PC-3 (cell line): ENCODE data around the gene FAM161A. TPM values are rescaled to one million over a fixed set of nuclear protein-coding genes. Genes with fewer than 3 reads are reported as not detected.

Experiments
- ATAC-seq: fragments of 200-7000 bp; cut with Tn5 transposase; 2 replicates; pipeline ENCODE4 v1.9.1; 2020; ENCODE audit warnings: mild to moderate bottlenecking, moderate library complexity
- BruUV-seq: library from RNA; stranded (reverse); fragments of 400-500 nt; replicated peaks from 2 replicates; lab custom pipeline; 2021; lab: Mats Ljungman, UMichigan
- CTCF ChIA-PET: fragments of 300-600 bp; sonication (Branson Sonifier 250); formaldehyde crosslinking; loops from one replicate; lab custom pipeline; 2022; ENCODE audit warnings: antibody characterized with exemption; lab: Charles Lee
- POLR2A ChIA-PET: fragments of 300-600 bp; sonication (Branson Sonifier 250); formaldehyde crosslinking; loops from one replicate; lab custom pipeline; 2022; ENCODE audit warnings: antibody characterized with exemption; ENCODE audit not compliant: unreplicated experiment; lab: Charles Lee
- DNase-seq: peaks from one replicate; pipeline ENCODE4 v3.0.0-alpha.2; 2015
- H2AFZ ChIP-seq: fragments of 300-600 bp; sonication (generic); 2 replicates; pipeline ENCODE4 v1.6.0; 2016; ENCODE audit warnings: antibody characterized with exemption, low read length
- H3F3A ChIP-seq: fragments of 300-600 bp; sonication (generic); one replicate; pipeline ENCODE4 v1.6.0; 2017; ENCODE audit warnings: antibody characterized with exemption, low read length, control low read depth, mild to moderate bottlenecking; ENCODE audit not compliant: unreplicated experiment
- H3K27ac ChIP-seq: fragments of 300-600 bp; sonication (generic); 2 replicates; pipeline ENCODE4 v1.5.1; 2016; ENCODE audit warnings: mild to moderate bottlenecking, low read length
- H3K27me3 ChIP-seq: fragments of 300-600 bp; sonication (generic); 2 replicates; pipeline ENCODE4 v1.6.1; 2016; ENCODE audit warnings: low read length, mixed read lengths
- H3K36me3 ChIP-seq: fragments of 300-600 bp; sonication (generic); 2 replicates; pipeline ENCODE4 v1.6.1; 2016; ENCODE audit warnings: low read depth, mixed run types, low read length, mixed read lengths
- H3K4me1 ChIP-seq: fragments of 300-600 bp; sonication (generic); 2 replicates; pipeline ENCODE4 v1.5.1; 2016; ENCODE audit warnings: low read length; ENCODE audit not compliant: insufficient read depth
- H3K4me2 ChIP-seq: fragments of 300-600 bp; sonication (generic); 2 replicates; pipeline ENCODE4 v1.6.0; 2016; ENCODE audit warnings: low read length
- H3K4me3 ChIP-seq: fragments of 300-600 bp; sonication (generic); 2 replicates; pipeline ENCODE4 v1.5.1; 2016; ENCODE audit warnings: mild to moderate bottlenecking, low read length, mixed read lengths
- H3K79me2 ChIP-seq: fragments of 300-600 bp; sonication (generic); 2 replicates; pipeline ENCODE4 v1.6.1; 2017; ENCODE audit warnings: low read length, mixed read lengths
- H3K9ac ChIP-seq: fragments of 300-600 bp; sonication (generic); 2 replicates; pipeline ENCODE4 v1.6.0; 2016; ENCODE audit warnings: mild to moderate bottlenecking, low read length
- H3K9me2 ChIP-seq: fragments of 300-600 bp; sonication (generic); replicated peaks from 2 replicates; pipeline ENCODE4 v1.6.1; 2016; ENCODE audit warnings: mixed run types, low read length, mixed read lengths
- H3K9me3 ChIP-seq: fragments of 300-600 bp; sonication (generic); 2 replicates; pipeline ENCODE4 v1.6.1; 2016; ENCODE audit warnings: low read length, mixed read lengths
- H4K20me1 ChIP-seq: fragments of 300-600 bp; sonication (generic); 2 replicates; pipeline ENCODE4 v1.6.1; 2016; ENCODE audit warnings: low read length, mixed read lengths
- CTCF ChIP-seq: fragments of 300-600 bp; sonication (generic); conservative IDR thresholded peaks from 2 replicates; pipeline ENCODE4 v1.5.1; 2017; ENCODE audit warnings: antibody characterized with exemption, low read depth, mild to moderate bottlenecking, low read length
- EZH2 ChIP-seq: fragments of 300-600 bp; sonication (generic); IDR thresholded peaks from one replicate; pipeline ENCODE4 v1.6.1; 2017; ENCODE audit warnings: antibody characterized with exemption, mild to moderate bottlenecking, low read length; ENCODE audit not compliant: unreplicated experiment
- EZH2phosphoT487 ChIP-seq: fragments of 300-600 bp; sonication (generic); IDR thresholded peaks from 2 replicates; pipeline ENCODE4 v1.6.1; 2018; ENCODE audit warnings: mild to moderate bottlenecking, antibody characterized with exemption, low read length, borderline replicate concordance
- intact Hi-C: fragments of 100-400 bp; cut with micrococcal nuclease; formaldehyde crosslinking; loops from 2 replicates; pipeline ENCODE4 v1.9.0; 2023
- total RNA-seq: library from RNA; depleted of rRNA; stranded (reverse); fragments of >200 nt; gene quantifications from 2 replicates; pipeline ENCODE4 v1.2.3, GENCODE V29; 2014

FAM161A gene
- total RNA-seq, 1 experiment from 2014 or later: 3.2 TPM

- TF ChIP-seq EZH2 (no peak), EZH2phosphoT487 (no peak), CTCF (no peak)
- POLR2A ChIA-PET: no interaction called here
- Histone ChIP-seq H3K27ac (no peak overlapping the region), H3K4me2 (no peak overlapping the region), H3K27me3 (no peaks in the 10 kb centered on the region), H3K9me3 (no peaks in the 10 kb centered on the region), H3K79me2 (no peaks in the 10 kb centered on the region), H3K4me3 (no peak overlapping the region), H3K36me3 (no peaks in the 10 kb centered on the region), H3K4me1 (peaks cover 5% of the 10 kb centered on the region; the same call in 1 of the 2 replicates), H3K9ac (no peak overlapping the region), H3K9me2 (no peaks in the 10 kb centered on the region), H4K20me1 (no peaks in the 10 kb centered on the region), H3F3A (no peaks in the 10 kb centered on the region), H2AFZ (no peak overlapping the region)
- no peak for DNase-seq
- intact Hi-C loops: no loop called here
- ATAC-seq: no peak
- CTCF ChIA-PET: no interaction called here
- BruUV-seq: no TSS peak
Observed at GRCh38 chr2:61833971-61834370, 19.9 kb downstream of the FAM161A start.

- H3K9ac ChIP-seq: no peak overlapping the region
- no peaks in the 10 kb centered on the region for H3K4me1 ChIP-seq
- DNase-seq (no peak), ATAC-seq (no peak)
- no peak for TF ChIP-seq CTCF
- no peak for TF ChIP-seq EZH2
- no peak for TF ChIP-seq EZH2phosphoT487
- POLR2A ChIA-PET: no interaction called here
- CTCF ChIA-PET: no interaction called here
- no peaks in the 10 kb centered on the region for H3F3A ChIP-seq
- no peaks in the 10 kb centered on the region for H3K9me2 ChIP-seq
- no peaks in the 10 kb centered on the region for H3K79me2 ChIP-seq
- no peak overlapping the region for H2AFZ ChIP-seq
- no peaks in the 10 kb centered on the region for H3K36me3 ChIP-seq
- no peak overlapping the region for H3K27ac ChIP-seq
- H4K20me1 ChIP-seq: no peaks in the 10 kb centered on the region
- BruUV-seq: no TSS peak
- intact Hi-C loops: no loop called here
- H3K4me3 ChIP-seq: no peak overlapping the region
- no peaks in the 10 kb centered on the region for H3K27me3 ChIP-seq
- H3K9me3 ChIP-seq: no peaks in the 10 kb centered on the region
- H3K4me2 ChIP-seq: no peak overlapping the region
Observed at GRCh38 chr2:61832183-61832841, 21.5 kb downstream of the FAM161A start.

- TF ChIP-seq CTCF (no peak), EZH2 (no peak), EZH2phosphoT487 (no peak)
- no peak overlapping the region for H3K4me2 ChIP-seq
- no peaks in the 10 kb centered on the region for H3K9me3 ChIP-seq
- ChIA-PET POLR2A (no interaction called here), CTCF (no interaction called here)
- ATAC-seq (no peak), DNase-seq (no peak)
- no peaks in the 10 kb centered on the region for H3K36me3 ChIP-seq
- no peaks in the 10 kb centered on the region for H3K27me3 ChIP-seq
- no peak overlapping the region for H2AFZ ChIP-seq
- H3K27ac ChIP-seq: no peak overlapping the region
- H3K4me3 ChIP-seq: no peak overlapping the region
- no TSS peak for BruUV-seq
- no peak overlapping the region for H3K9ac ChIP-seq
- H3K4me1 ChIP-seq: no peaks in the 10 kb centered on the region
- no peaks in the 10 kb centered on the region for H4K20me1 ChIP-seq
- intact Hi-C loops: no loop called here
- H3K9me2 ChIP-seq: no peaks in the 10 kb centered on the region
- H3K79me2 ChIP-seq: no peaks in the 10 kb centered on the region
- no peaks in the 10 kb centered on the region for H3F3A ChIP-seq
Observed at GRCh38 chr2:61822255-61822654, 31.6 kb downstream of the FAM161A start.
